Stomach (tissue), 9 donors: Measurements from ENCODE around the gene UBTD2. TPM values are rescaled to one million over a fixed set of nuclear protein-coding genes. Genes with fewer than 3 reads are reported as not detected.

Experiments
- DNase-seq, 2 donors: peaks; one replicate each; pipeline versions ENCODE4 v3.0.0 to v3.0.0-alpha.2; 2013 to 2019
- H3K27ac ChIP-seq, 5 donors: fragments of 200-600 bp in 4 of 5; sonication (generic) in 4 of 5; one replicate each; pipeline ENCODE4 v1.5.1; 2013 to 2019; ENCODE audit warnings: mild to moderate bottlenecking in 1 of 5, moderate library complexity in 1 of 5
- H3K27me3 ChIP-seq, 3 donors: fragments of 200-600 bp; sonication (generic); one replicate each; pipeline ENCODE4 v1.5.1; 2017 to 2019; ENCODE audit warnings: mixed run types in 1 of 3
- H3K36me3 ChIP-seq, 4 donors: fragments of 200-600 bp; sonication (generic); 1 replicate in 3 of 4; 2 replicates in 1 of 4; pipeline ENCODE4 v1.5.1; 2016 to 2019
- H3K4me1 ChIP-seq, 4 donors: fragments of 200-600 bp; sonication (generic); one replicate each; pipeline ENCODE4 v1.5.1; 2016 to 2019
- H3K4me3 ChIP-seq, 4 donors: fragments of 200-600 bp; sonication (generic) in 3 of 4; one replicate each; pipeline ENCODE4 v1.5.1; 2016 to 2019; ENCODE audit warnings: mild to moderate bottlenecking in 1 of 4
- H3K9me3 ChIP-seq, 4 donors: fragments of 200-600 bp; sonication (generic); one replicate each; pipeline ENCODE4 v1.5.1; 2016 to 2019
- CTCF ChIP-seq, 7 experiments: fragments of 450-650 bp in 4 of 7; fragments of 200-600 bp in 3 of 7; sonication (generic) in 3 of 7; IDR thresholded peaks; one replicate each; pipeline ENCODE4 v1.5.1; 2016 to 2019; ENCODE audit warnings: antibody characterized with exemption in 7 of 7, control low read depth in 2 of 7, mild to moderate bottlenecking in 1 of 7
- EP300 ChIP-seq: sonication (generic); formaldehyde crosslinking; IDR thresholded peaks from one replicate; pipeline ENCODE4 v1.6.1; 2017; ENCODE audit warnings: antibody characterized with exemption
- POLR2A ChIP-seq, 4 donors: fragments of 450-650 bp; IDR thresholded peaks; one replicate each; pipeline ENCODE4 v1.6.1; 2016; ENCODE audit warnings: antibody characterized with exemption in 4 of 4, control low read depth in 2 of 4, mild to moderate bottlenecking in 1 of 4, moderate library complexity in 1 of 4
- POLR2AphosphoS5 ChIP-seq, 3 donors: sonication (generic); formaldehyde crosslinking; IDR thresholded peaks; one replicate each; pipeline ENCODE4 v1.6.1; 2016; ENCODE audit warnings: antibody characterized with exemption in 3 of 3
- WGBS, 5 donors: extraction: QIAGEN DNeasy Blood & Tissue Kit in 3 of 5; methylation state at CpG; one replicate each; pipeline versions ENCODE4 v1.1.5 to v1.1.7; 2013 to 2018; 5-methylcytosine and 5-hydroxymethylcytosine counted together
- intact Hi-C: fragments of 100-400 bp; cut with DNase I; formaldehyde crosslinking; loops from one replicate; pipeline ENCODE4 v1.15.1; 2023; ENCODE audit warnings: low total_unique reads
- polyA plus RNA-seq, 3 donors: library from polyadenylated mRNA; stranded (reverse); fragments of 200-250 nt; gene quantifications; one replicate each; pipeline ENCODE4 v1.2.3, GENCODE V29; 2013
- total RNA-seq, 5 donors: library from RNA; depleted of rRNA; stranded (reverse); fragments of >200 nt; gene quantifications; one replicate each; pipeline versions ENCODE4 v1.1.0 to v1.2.3, GENCODE V29; 2014 to 2016
- donor health status: healthy with polysubstance abuse.
- donor health status: Bipolar disorder and iron deficiency.
- donor health status: healthy.

The UBTD2 gene
- total and polyA plus RNA-seq, 8 donors, result 1.8 to 48.5 (median 16.7) TPM

- intact Hi-C loops, result no loop called here
Measured at GRCh38 chr5:172255444-172255843, 28.1 kb downstream of the UBTD2 start.

GRCh38 chr5:172252501-172252900 is 31.1 kb downstream of the UBTD2 start:
- Histone ChIP-seq H3K27me3 (no peaks in the 10 kb centered on the region), H3K4me3 (no peak overlapping the region), H3K36me3 (peaks cover 0 to 20% (median 17%) of the 10 kb centered on the region in 4 donors), H3K4me1 (no peaks in the 10 kb centered on the region), H3K9me3 (peaks cover 0 to 25% (median 17%) of the 10 kb centered on the region in 4 donors), H3K27ac (no peak overlapping the region)
- TF ChIP-seq EP300, result no peak
- no peak for TF ChIP-seq CTCF (IDR thresholded peaks at IDR 0.05)
- no peak for TF ChIP-seq POLR2AphosphoS5 (IDR thresholded peaks at IDR 0.05)
- no peak for TF ChIP-seq POLR2A (IDR thresholded peaks at IDR 0.05)
- no peak for DNase-seq
- intact Hi-C loops, result no loop called here
- 64 to 89% (median 85%) methylated on average over 2 of the region's 2 CpGs for WGBS, 5 donors

More at GRCh38 chr5:172255444-172255843, 28.1 kb downstream of the UBTD2 start:
- Histone ChIP-seq H3K4me1 (no peaks in the 10 kb centered on the region), H3K27me3 (no peaks in the 10 kb centered on the region), H3K4me3 (no peak overlapping the region), H3K36me3 (peaks cover 3 to 23% (median 21%) of the 10 kb centered on the region in 4 donors), H3K9me3 (peaks cover 0 to 23% (median 16%) of the 10 kb centered on the region in 4 donors), H3K27ac (no peak overlapping the region)
- 92 to 98% (median 97%) methylated on average over 11 to 23 of the region's 23 CpGs for WGBS, 5 donors
- no peak for DNase-seq
- TF ChIP-seq POLR2AphosphoS5 (IDR thresholded peaks at IDR 0.05) (no peak), POLR2A (IDR thresholded peaks at IDR 0.05) (no peak), CTCF (IDR thresholded peaks at IDR 0.05) (no peak), EP300 (no peak)

DNA sequence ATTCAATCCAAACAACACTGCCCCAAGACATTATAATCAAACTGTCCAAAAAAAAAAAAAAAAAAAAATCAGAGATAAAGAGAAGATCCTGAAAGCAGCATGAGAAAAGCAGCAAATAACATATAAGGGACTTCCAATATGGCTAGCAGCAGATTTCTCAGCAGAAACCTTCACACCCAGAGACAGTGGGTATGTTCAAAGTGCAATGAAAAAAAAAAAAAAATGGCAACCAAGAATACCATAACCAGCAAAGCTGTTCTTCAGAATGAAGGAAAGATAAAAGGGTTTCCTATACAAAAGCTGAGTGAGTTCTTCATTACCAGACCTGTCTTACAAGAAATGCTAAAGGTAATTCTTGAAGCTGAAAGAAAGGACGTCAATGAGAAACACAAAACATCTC is 32.1 kb downstream of the UBTD2 start:
- Histone ChIP-seq H3K36me3 (peaks cover 0 to 20% (median 17%) of the 10 kb centered on the region in 4 donors), H3K27ac (no peak overlapping the region), H3K4me1 (no peaks in the 10 kb centered on the region), H3K4me3 (no peak overlapping the region), H3K9me3 (peaks cover 0 to 25% (median 17%) of the 10 kb centered on the region in 4 donors), H3K27me3 (no peaks in the 10 kb centered on the region)
- 85 to 100% (median 93%) methylated on average over 1 of the region's 1 CpG for WGBS, 5 donors
- intact Hi-C loops, result no loop called here
- TF ChIP-seq EP300 (no peak), POLR2A (IDR thresholded peaks at IDR 0.05) (no peak)
- DNase-seq, result no peak

- Histone ChIP-seq H3K4me3 (no peak overlapping the region), H3K9me3 (peaks cover 0 to 25% (median 17%) of the 10 kb centered on the region in 4 donors), H3K36me3 (peaks cover 0 to 9% (median 0%) of the 10 kb centered on the region in 4 donors), H3K4me1 (no peaks in the 10 kb centered on the region), H3K27ac (no peak overlapping the region), H3K27me3 (no peaks in the 10 kb centered on the region)
- 66 to 92% (median 77%) methylated on average over 2 of the region's 2 CpGs for WGBS, 5 donors
- intact Hi-C loops, result no loop called here
- DNase-seq, result no peak
- TF ChIP-seq POLR2AphosphoS5 (IDR thresholded peaks at IDR 0.05), result no peak
Measured at GRCh38 chr5:172248637-172249036, 34.9 kb downstream of the UBTD2 start.

DNA sequence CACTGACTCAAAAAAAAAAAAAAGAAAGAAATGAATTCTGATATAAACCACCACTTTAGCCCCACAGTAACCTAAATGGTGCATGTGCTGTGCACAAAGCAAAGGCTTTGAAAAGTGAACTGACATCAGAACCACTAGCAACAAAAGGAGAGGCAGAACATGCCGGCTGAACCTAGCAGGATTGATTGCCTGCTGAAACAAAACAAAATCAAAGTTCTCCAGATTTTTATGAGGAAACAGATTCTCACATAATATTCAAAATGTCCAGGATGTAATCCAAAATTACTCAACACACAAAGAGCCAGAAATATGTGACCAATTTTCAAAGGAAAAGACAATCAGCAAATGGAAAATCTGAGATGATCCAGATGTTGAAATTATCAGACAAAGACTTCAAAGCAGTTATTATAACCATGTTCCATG is 37.9 kb downstream of the UBTD2 start:
- DNase-seq, result peak in 1 of 2 donors; percentile 13
- intact Hi-C loops, result no loop called here
- no peak overlapping the region for H3K4me3 ChIP-seq
- no peaks in the 10 kb centered on the region for H3K27me3 ChIP-seq
- H3K9me3 ChIP-seq, result peaks cover 0 to 5% (median 2%) of the 10 kb centered on the region in 4 donors
- H3K36me3 ChIP-seq, result no peaks in the 10 kb centered on the region
- TF ChIP-seq EP300 (no peak), CTCF (IDR thresholded peaks at IDR 0.05) (no peak), POLR2A (IDR thresholded peaks at IDR 0.05) (no peak), POLR2AphosphoS5 (IDR thresholded peaks at IDR 0.05) (no peak)
- no peaks in the 10 kb centered on the region for H3K4me1 ChIP-seq
- 75 to 100% (median 85%) methylated on average over 1 of the region's 1 CpG for WGBS, 5 donors
- no peak overlapping the region for H3K27ac ChIP-seq
